Measurements from ENCODE around the gene CHCHD1.
A peak's percentile ranks its signal among the peaks of the same experiment; 100 is the strongest.
"Not testable (repeated sequence)": the region's sequence is repeated elsewhere in the genome, so short reads cannot be mapped to it uniquely, and the experiment has no call there.

CHCHD1 gene

DNA sequence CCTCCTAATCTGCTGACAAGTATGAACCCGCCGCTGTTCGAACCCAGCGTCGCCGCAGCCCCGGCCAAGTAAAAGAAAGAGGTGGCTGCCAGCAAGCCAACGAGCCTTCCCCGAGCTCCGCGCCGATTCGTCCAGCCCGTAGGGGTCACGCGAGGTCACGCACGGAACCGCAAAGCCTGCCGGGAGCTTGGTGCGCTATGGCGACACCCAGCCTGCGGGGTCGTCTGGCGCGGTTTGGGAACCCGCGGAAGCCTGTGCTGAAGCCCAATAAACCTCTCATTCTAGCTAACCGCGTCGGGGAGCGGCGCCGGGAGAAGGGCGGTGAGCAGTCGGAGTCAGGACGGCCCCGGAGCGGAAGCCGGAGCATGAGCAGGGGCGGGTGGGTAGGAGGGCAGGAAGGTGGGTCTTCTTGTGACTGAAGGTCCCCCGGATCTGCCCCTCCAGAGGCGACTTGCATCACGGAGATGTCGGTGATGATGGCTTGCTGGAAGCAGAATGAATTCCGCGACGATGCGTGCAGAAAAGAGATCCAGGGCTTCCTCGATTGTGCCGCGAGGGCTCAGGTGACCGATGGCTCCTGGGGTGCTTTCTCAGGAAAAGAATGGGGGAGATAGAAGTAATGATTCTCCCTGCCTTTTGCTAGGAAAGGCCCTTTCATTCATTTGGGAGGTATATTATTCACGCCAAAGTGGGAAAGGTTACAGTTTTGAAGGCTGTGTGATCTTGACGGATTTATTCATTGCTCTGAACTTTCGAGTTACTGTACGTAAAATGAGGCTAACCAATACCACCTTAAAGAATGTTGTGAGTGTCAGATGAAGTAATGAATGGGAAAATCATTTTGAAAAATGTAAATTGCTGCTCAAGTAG lies at the start of gene CHCHD1:
TSS of gene CHCHD1 (plus strand) at position 170 of the 870 bp plus-strand sequence. CDS start at position 198, 28 bp downstream.
- peak; percentile 65 for DNase-seq

DNA sequence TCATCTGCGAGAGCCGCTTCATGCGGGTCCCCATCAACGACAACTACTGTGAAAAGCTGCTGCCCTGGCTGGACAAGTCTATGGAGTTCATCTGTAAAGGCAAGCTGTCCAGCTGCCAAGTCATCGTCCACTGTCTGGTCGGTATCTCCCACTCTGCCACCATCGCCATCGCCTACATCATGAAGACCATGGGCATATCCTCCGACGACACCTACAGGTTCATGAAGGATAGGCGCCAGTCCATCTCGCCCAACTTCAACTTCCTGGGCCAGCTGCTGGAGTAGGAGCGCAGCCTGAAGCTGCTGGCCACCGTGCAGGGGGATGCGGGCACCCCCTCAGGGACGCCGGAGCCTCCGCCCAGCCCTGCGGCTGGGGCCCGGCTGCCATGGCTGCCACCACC lies 49.4 kb upstream of the CHCHD1 start:
- DNase-seq, result no peak

DNA sequence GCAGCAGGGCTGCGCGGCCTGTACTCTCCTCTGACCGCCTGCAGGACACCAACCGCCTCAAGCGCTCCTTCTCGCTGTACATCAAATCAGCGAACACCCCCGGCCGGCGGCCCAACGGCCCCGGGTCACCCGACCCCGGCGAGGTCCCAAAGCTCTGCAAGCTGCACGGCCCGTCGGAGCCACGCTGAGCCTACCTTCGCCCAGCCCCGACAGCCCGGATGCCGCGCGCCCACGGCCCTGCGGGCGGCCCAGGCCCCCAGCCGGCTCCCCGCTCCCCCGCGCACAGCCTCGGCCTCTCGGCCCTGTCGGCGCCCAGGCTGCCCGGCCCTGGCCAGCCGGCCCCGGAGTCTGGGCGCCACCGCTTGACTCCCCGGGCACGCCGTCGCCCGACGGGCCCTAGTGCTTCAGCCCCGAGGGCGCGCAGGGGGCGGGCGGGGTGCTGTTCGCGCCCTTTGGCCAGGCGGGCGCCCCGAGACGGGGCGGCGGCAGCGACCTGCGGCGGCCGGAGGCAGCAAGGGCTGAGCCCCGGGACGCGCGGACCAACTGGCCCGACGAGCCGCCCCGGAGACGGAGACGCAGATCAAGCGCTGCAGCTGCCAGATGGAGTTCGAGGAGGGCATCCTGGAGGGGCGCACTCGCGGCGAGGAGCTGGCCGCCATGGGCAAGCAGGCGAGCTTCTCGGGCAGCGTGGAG lies 48.8 kb upstream of the CHCHD1 start:
- DNase-seq, result no peak

DNA sequence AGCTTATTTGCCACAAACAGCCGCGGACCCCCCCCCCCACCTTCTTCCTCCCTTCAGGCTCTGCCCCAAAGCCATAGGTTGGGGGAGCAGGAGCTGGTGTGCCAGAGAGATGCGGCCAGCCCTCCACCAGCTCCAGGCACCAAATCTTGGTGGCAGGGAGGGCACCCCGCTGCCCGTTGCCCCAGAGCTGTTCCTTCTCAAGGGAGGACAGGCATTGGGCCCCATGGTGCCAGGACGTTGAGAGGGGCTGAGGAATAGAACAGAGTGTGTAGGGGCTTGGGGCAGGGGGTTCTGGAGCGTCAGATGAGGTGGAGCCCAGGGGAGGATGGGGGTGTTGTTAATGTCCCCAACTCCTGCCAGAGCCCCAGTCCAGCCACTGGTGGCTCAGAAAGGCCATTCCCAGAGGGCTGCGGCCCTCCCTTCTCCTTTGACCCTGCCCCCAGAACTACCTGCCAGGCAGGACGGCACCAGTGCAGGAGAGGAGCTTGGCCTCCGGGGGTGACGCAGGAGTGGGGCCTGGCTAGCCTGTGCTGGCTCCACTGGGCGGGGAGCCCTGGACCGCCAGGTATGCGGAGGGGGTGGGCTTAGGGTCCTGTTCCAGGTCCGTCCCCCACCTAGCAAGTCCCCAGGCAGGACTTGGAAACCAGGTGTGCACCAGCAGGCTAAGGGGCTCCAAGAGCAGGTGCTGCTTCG lies 47.7 kb upstream of the CHCHD1 start:
- no peak for DNase-seq

DNA sequence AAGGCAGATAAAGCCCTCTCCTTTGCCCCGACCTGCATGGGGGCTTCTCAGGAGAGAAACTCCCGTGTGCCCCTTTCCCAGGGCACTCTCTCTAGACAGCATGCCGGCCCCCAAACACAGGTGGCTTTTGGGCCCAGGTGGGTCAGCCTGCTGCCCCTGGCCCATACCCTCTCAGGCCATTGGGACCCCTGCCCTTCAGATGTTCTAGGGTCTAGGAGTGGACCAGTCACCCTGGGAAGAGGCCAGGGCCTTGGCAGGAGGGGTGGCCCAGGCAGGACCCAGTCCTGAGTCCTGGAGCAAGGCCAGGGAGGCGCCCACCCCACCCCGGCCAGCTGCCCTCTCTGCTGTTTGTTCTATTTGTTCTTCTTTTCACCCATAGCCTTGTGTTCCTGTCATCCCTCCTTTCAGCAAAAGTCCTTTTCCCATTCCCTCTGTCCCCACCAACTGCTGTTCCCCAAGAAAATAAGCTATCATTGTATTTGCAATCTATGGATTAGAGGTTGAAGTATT lies 47.0 kb upstream of the CHCHD1 start:
- DNase-seq, result no peak

DNA sequence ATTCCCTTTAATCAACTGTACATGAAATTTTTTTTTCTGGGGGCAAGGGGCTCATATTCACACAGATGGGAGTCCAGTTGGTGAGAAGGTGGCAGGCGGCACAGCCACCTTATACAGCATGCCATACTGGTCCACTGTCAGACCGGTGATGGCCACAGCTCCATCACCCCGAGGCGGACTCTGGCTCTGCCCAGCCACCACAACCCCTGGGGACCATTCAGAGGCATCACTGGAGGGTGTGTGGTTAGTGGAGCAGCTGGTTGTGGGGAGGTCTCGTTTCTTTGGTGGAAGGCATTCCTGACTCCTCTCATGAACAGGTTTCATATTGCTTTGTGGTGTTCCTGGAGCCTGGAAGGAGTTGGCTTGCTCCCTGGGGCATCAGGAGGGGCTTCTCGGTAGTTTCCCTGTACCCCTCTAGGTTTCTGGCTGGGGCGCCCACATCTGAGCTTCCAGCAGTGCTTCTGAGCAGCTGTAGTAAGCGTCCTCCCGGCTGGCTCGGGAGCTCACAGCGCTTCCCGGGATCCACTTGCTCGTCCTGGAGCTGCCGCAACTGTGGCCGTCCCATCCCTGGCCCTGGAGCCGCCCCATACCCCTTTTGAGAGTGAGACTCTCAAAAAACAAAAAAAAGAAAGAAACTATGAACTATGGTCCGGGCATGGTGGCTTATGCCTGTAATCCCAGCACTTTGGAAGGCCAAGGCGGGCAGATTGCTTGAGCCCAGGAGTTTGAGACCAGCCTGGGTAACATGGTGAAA lies 41.2 kb upstream of the CHCHD1 start:
- DNase-seq, result not testable (repeated sequence)

DNA sequence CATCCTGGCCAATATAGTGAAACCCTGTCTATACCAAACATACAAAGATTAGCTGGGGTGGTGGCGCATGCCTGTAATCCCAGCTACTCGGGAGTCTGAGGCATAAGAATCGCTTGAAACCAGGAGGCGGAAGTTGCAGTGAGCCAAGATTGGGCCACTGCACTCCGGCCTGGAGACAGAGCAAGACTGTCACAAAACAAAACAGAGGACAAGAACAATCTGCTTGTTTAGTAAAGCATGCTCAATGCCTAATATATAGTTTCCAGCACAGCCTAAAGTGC lies 39.5 kb upstream of the CHCHD1 start:
- DNase-seq, result no peak

DNA sequence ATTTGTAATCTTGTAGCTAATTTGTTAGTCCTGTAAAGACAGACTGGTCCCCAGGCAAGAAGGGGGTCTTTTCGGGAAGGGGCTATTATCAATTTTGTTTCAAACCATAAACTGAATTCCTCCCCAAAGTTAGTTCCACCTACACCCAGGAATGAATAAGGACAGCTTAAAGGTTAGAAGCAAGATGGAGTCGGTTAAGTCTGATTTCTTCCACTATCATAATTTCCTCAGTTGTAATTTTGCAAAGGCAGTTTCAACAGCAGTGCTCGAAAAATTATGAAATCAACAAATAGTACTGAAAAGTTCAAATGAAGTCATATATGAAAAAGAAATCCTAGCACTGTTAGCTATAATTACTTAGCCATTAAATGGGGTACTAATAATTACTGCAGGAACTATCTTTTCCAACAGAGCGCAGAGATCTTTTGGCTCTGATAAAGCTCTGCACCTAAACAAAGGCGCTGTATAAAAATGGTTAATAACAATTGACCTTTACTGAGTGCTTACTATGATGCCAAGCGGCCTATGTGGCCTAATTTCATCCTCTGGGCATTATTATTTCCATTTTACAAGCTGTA lies 38.4 kb upstream of the CHCHD1 start:
- DNase-seq, result no peak

DNA sequence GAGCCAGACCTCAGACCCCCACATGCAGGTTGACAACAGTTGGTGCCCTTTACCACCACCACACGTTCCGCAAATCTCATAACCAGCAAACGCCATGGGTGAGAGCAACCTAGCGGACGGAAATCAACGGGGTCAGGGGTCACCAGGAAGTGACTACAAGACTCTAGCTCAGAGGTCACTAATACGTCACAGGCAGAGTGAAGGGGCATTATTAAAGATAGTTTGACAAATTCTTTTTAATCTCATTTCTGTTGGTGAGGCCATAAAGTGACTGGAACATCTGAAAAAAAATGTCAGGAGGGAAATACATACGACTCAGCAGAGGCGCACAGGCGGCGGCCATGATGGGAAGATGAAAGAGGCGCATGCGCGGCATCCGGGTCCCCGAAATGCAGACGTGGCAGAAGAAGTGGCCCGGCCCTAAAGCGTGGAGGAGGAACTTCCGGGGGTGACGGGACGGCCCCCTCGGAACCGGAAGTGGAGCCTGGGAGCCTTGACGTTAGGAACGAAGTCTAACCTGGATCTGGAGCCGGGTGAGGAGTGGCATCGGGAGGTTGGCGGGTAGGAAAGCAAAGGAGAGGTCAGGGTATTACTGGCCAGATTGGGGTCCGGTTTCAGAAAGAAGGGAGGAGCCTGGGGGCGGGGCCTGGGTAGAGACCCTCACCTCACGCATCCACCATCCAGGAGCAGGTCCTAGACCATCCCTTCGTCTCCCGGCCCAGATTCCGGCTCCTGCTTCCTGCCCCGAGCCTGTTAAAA lies 37.8 kb upstream of the CHCHD1 start, which contains the start of gene SEC24C:
TSS of gene SEC24C (plus strand) at position 468 of the 759 bp plus-strand sequence. CDS start 2,461 bp downstream, outside the sequence.
- peak; percentile 88 for DNase-seq

DNA sequence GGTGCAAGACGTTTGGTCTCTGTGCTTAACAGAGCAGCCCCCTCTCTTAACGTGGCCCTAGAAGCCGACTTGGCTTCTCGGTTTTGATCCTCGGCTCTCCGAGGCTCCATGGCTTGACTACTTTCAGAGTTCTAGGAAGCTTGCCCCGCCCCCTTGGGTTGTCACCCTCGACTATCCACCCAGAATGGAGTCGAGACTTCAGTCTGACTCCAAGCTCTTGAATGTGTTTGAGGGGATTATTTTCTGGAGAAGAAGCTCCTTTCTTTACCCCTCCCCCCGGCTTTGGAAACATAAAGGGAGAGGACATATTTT lies 37.2 kb upstream of the CHCHD1 start:
- no peak for DNase-seq

DNA sequence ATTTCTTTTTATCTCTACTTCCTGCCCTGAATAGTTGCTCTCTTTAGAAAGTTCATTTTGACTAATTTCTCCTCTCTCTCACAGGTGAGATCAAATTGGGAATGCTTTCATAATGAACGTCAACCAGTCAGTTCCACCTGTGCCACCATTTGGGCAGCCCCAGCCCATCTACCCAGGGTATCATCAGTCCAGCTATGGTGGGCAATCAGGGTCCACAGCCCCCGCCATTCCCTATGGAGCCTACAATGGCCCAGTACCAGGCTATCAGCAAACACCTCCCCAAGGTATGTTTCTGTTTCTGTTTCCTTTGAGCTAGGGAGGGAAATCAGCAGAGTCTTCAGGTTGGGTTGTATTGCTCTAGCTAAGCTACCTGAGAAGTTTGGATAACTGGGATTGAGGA lies 35.1 kb upstream of the CHCHD1 start:
- DNase-seq, result no peak

DNA sequence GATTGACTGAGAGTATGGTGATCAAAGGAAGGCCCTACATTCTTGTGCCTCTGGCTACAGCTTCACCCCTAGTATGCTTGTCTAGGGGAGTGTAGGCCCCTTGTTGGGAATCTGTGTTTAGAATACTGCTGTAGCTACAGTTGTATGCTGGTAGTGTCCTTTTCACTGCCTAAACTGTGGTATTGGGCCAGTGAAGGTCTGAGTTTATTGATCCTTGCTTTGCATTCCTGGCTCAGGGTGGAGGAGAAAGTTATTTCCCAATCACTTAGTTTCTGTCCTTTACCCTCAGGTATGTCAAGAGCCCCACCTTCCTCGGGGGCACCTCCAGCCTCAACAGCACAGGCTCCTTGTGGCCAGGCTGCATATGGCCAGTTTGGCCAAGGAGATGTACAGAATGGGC lies 31.0 kb upstream of the CHCHD1 start:
- DNase-seq, result no peak

DNA sequence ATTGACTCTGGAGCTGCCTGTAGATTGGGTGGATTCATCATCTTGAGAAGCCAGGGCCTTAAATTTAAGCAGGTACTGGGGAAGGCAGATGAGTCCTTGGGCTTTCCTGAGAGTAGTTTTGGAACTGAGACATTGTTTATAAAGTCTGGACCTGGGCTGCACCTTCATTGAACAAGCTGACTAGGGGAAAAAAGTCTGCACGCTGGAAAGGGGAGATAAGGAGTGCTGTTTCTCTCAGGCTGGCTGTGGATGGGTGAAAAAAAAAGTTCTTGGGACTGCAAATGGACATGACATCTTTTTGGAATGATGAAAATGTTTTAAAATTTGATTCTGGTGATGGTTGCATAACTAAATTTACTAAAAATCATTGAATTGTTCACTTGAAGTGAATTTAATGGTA lies 25.7 kb upstream of the CHCHD1 start:
- DNase-seq, result no peak

DNA sequence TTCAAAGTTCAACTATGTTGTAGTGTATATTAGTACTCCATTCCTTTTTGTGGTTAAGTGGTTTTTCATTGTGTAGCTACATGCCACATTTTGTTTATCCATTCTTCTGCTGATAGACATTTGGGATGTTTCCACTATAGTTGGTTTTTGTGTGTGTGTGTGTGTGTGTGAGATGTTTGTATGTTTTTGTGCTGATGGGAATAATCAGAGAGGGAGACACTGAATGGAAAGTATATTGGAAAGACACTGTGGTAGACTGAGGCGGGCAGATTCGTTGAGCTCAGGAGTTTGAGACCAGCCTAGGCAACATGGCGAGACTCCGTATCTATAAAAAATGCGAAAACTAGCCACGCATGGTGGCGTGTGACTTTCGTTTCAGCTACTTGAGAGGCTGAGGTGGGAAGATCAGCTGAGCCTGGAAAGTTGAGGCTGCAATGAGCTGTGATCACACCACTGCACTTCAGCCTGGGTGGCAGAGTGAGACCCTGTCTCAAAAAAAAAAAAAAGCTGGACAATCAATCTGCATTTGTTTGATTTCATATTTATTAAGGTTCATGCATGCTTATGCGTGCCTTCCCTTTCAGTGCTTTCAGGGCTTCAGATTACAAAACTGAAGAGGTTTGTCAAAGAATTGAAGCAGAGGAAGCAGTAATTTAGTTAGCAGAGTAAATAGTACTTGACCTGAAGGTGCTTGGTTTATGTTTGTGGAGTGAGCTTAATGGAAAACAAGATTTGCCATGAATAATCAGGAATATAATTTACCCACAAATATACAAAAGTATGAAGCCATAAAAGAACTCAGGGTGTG lies 22.9 kb upstream of the CHCHD1 start:
- DNase-seq, result no peak

DNA sequence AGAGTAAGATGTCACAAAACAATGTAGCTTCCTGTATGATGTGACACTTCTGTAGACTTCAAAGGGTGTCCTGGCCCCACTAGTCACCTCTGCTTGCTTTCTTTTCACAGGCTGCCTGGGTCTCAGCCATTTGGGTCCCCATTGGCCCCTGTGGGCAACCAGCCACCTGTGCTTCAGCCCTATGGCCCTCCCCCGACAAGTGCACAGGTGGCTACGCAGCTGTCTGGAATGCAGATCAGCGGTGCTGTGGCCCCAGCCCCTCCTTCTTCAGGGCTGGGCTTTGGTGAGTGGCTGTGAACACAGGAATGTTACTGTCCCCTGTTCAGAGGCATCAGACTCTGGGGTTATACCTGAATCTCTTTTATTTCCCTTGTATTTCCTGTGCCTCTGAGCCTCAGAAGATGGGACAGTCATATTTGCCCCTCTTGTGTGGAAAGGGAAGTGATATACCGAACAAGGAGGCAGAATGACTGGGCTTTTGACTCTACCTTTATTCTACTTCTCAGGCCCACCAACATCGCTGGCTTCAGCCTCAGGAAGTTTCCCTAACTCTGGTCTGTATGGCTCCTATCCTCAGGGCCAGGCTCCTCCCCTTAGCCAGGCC lies 22.2 kb upstream of the CHCHD1 start:
- no peak for DNase-seq

DNA sequence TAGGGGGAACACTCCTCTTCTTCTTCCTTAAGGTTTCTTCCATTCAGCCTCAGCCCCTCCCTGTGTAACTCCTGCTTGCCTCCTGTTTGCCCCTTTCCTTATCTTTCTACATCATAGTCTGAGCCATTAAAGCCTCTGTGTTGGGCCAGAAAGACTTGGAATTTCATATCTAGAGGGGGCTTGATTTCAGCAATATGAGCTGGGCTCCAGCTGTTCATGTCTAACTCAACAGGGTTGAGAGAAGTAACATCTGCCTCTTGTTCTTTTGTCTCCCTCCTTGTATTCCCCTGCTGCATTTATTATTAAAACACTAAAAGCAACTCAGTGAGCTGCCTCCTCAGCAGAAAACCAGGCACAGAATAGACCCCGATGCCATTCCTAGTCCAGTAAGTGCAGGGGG lies 20.1 kb upstream of the CHCHD1 start:
- no peak for DNase-seq

DNA sequence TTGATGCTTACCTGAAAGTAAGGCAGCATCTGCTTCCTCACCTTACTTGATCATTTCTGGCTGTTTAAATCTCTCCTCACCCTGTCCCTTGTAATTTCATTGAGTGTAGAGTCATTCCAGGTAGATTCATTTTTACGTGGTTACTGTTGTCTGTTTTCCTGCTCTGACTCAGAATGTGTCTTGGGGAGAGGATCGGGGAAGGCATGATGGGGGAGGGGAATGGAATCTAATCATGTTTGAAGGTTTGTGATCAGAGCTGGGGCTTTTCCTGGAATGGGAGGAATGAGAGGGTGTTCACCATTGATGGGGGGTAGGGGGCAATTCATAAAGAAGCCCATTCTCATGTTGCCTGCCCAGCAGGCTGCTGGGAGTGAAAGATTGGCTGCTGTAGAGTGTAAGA lies 18.9 kb upstream of the CHCHD1 start:
- no peak for DNase-seq

DNA sequence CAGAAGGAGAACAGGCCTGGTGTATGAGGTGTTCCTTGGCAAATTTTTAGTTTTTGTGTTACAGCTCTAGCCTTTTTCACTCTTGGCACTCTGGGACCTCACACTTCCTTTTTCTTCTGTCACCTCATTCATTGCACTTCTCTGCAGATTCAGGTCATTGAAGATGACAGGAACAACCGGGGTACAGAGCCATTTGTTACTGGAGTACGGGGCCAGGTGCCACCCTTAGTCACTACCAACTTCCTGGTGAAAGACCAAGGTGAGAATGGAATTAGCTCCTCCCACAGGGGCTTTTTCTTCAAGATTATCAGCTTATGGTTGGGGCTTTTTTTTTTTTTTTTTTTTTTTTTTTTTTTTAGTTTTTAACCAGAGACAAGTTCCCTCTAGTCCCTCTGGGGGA lies 18.5 kb upstream of the CHCHD1 start:
- DNase-seq, result no peak

DNA sequence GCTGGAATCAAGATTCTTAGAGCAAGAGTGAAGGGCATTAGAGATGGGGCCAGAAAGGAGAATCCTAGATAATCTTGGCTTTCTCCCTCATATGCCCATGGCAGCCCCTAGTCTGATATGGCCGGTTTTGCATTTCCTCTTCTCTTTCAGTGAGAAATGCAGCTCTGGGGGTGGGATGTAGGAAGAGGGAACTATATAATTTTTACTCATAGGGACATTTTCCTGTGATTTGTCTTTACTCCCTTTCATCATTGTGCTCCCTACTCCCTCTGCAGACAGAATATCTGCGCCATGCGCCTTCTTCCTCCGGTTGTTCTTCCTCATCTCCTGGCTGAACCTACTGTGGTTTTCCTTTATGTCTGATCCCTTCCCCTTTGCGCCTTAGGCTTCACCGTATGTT lies 16.8 kb upstream of the CHCHD1 start:
- no peak for DNase-seq

DNA sequence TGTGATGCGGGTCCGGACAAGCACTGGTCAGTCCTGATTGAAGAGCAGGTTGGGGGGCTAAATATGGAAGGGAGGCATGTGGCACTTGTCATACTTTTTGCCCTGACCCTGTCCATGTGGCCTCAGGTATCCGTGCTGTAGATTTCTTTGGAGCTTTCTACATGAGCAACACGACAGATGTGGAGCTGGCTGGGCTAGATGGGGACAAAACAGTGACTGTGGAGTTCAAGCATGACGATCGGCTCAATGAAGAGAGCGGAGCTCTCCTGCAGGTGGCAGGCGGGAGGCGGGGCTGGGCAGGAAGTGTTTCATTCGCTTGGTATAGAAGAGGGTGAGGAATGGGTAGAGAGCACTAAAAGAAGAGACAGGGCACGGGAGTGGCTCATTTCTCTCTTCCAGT lies 13.0 kb upstream of the CHCHD1 start:
- no peak for DNase-seq

DNA sequence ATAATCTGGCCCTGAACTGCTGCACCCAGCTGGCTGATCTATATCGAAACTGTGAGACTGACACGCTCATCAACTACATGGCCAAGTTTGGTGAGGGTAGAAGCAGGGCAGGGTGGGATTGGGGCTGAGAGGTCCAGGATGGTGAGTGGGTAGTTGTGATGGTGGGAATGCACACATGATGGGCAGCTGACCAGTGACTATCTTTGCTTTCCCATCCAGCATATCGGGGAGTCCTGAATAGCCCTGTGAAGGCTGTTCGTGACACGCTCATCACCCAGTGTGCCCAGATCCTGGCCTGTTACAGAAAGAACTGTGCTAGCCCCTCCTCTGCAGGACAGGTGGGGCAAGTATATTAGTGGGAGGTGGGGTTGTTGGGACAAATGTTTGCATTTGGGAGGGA lies 12.5 kb upstream of the CHCHD1 start:
- DNase-seq, result no peak
